HFF-Myc (cell line): ENCODE measurements around the gene FTL.

ENCODE experiments used
- DNase-seq: peaks from one replicate; pipeline ENCODE4 v3.0.0-alpha.2; 2011; ENCODE audit warnings: low read depth; ENCODE audit errors: extremely low read depth
- H3K4me3 ChIP-seq: replicated peaks from 2 replicates; pipeline ENCODE4 v1.5.1; 2011; ENCODE audit warnings: low read depth, mild to moderate bottlenecking, control low read depth, low read length
- CTCF ChIP-seq: IDR thresholded peaks from 2 replicates; pipeline ENCODE4 v1.5.1; 2012; ENCODE audit warnings: mild to moderate bottlenecking, low read depth, low read length, control low read depth; ENCODE audit errors: missing control alignments

The FTL gene

GRCh38 chr19:49014870-49015255 lies 49.8 kb downstream of the FTL start:
- no peak for DNase-seq
- H3K4me3 ChIP-seq = no peak overlapping the region
- TF ChIP-seq CTCF = no peak

- no peak overlapping the region for H3K4me3 ChIP-seq
- no peak for TF ChIP-seq CTCF
- no peak for DNase-seq
Measured at GRCh38 chr19:49016067-49016839, 51.1 kb downstream of the FTL start.
